GM19240 (cell line): ENCODE measurements around the gene RABGGTA.

ENCODE experiments used
- DNase-seq: peaks from one replicate; pipeline ENCODE4 v3.0.0; 2011; ENCODE audit warnings: low spot score; ENCODE audit not compliant: insufficient read length

The RABGGTA gene

DNA sequence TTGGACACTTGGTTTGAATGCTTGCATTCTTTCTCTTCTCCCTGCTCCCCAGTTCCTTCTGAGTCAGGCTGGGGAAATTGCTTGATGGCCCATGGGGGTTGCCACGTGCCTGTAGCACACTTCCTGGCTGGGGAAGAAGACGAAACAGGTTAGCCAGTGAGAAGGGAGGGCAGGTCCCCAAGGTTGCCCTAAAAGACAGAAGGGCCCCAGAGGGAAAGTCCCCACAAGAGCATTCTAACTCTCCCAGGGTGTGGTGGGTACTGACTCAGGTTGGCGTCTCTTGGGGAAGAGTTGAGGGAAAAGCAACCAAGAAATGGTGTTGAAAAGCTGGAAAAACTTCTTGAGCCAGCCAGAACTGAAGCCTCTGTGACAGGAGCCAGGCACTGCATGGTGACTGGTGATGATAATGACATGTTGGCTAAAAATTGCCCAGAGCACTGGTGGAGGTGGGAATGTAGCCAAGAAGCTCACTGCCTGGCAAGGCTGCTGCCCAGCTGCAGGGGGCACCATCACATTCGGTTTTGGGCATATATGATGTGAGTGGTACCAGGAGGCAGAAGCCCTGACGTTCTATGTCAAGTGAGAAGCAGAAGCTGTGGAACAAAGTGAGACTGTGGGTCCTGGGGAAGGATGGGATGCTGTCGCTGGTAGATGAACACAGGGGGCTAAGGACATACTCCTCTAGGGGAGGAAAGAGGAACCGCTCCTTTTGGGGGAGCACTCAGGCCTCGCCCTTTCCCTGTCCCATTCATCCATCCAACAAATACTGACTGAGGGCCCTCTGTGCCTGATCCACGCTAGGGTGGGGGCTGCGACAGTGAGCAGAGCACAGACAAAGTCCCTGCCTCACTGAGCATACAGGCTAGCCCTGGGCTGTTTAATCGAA, 8.1 kb upstream of the RABGGTA start:
- no peak for DNase-seq

DNA sequence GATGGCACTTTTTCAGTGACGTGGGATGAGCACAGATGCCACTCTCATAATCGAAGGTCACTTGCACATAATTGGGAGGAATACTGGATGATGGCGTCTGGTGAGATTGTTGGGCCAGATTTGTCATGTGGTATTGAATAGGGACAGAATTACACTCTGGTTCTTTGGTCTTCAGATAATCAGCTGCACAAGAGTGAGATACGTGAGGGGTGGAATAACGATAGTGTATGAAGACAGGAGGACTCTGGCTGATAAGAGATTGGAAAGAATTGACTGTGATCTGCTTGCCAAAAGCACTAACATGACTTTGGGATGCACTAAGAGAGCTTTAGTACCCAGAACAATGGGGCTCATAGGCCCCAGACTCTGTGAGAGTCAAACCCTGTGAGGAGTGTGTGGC, 7.0 kb upstream of the RABGGTA start:
- no peak for DNase-seq

DNA sequence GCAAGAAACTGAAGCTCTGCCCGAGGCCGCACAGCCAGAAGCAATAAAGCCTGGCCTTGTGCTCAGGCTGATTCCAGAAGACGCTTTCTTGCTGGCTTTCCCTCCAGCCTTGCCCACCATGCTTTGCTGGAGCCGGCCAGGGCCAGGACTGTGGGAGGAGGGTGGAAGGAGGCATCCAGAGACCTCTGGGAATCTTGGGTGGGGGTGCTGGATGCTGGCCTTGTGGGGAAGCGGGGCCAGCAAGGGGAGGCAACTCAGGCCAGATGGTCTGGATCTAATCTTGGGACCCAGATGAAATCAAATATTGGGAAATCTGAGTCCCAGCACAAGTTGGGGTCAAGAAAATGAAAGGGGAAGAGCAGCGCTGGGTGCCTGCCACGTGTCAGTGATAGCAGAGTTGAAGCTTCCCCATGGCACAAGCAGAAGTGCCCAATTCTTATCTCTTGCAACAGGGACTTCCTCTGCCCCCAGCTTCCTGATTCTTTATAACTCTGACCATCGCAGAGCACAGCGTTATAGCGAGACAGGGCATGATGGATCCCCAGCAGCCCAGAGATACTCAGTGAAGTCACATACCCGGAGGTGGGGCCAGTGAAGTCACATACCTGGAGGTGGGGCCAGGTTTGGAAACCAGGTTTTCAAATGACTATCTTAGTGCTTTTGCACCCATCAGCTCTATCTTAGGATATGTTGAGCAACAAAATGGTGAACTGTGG, 6.4 kb upstream of the RABGGTA start:
- no peak for DNase-seq

DNA sequence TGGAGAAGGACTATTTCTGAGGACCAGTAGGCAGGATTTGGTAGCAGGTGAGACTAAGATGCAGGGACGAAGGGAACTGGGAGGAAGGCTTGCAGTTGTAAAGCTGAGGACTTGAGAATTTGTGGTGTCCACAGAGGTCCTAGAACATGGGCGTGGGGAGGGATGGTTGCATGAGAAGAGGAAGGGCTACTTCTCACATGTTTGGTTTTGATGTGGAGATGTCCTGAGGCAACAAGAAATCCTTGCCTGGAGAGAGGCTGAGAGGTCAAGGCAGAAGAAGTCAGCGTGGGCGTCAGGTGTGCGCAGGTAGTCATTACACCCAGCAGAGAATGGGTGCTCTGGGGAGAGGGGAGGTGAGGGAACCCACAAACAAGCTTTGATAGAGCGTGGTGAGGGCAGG, 5.7 kb upstream of the RABGGTA start:
- no peak for DNase-seq

DNA sequence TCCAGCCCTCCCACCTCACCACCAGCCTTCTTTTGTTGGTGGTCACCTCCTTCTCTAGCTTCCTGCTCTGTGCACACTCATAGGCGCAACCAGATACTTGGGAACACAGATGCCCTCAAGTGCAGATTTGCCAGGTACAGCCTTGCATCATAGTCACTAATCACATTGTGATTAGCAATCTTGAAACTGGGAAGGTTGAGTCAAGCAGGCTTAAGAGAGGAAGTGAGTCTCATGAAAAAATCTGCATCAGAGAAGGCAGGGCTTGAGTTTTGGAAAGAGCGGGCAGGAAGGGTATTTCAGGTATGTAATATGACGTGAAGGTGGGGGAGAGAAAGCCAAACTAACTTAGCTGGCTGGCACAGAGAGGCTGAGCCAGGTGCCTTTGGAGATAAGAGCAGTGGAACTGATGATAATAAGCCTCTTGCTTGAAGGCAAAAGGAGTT, 2.7 kb upstream of the RABGGTA start:
- peak; percentile 64 for DNase-seq

DNA sequence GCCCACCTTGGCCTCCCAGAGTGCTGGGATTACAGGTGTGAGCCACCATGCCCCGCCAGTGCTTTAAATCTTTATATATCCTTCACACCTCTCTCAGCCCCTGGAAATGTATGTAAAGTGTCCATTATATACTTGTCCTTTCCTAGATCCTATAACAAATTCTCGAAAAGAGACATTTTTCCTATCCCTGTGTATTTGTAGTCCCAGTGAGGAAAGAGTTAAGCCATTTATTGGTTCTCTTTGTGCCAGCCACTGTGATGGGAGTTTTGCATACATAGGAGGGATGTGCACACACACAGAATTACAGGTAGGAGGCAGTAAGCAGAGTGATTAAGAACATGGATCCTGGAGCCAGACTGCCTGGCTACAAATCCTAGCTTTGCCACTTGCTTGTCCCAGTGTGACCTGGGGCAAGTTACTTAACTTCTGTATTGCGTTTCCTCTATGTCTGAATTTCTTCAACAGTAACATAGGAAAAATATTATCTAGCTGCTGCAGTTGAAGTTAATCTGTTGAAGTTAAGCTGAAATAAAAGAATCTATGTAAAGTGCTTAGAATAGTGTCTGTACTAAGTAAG, 2.1 kb upstream of the RABGGTA start:
- DNase-seq: no peak

DNA sequence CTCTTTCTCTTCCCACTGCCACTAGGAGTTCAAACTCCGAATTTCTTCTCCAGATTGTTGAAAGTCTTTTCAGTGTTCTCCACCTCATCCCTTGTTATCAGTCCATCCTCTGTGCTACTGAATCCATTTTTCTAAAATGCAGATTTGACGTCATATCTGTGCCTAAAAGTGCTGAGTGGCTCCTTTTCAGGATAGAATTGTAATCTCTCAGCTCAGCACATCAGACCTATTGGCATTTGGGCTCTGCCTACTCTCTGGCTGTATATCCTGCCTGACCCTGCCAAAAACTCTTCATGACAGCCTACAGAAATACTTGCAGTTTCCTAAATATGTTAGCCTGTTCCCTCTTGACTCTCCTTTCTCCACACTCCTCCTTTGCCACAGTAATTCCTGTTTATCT, 1.1 kb upstream of the RABGGTA start:
- DNase-seq: no peak

DNA sequence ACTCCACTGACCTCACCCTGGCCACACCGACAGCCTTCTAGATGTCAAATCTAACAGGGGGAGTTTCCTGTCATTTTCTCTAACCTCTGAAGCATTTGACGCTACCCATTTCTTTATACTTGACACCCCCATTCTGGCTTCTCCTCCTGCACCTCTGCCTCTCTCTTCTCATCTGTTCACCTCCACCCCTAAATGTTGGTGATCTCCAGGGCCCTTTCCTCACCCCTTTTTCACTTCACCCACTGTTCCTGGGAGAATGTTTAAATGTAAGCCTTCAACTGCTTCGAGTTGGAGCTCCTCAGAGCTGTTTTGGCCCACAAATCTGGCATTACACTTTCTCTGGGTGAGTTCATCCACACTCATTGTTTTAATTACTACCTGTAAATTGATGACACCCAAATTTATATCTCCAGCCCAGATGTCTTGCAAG, 452 bp upstream of the RABGGTA start:
- no peak for DNase-seq

DNA sequence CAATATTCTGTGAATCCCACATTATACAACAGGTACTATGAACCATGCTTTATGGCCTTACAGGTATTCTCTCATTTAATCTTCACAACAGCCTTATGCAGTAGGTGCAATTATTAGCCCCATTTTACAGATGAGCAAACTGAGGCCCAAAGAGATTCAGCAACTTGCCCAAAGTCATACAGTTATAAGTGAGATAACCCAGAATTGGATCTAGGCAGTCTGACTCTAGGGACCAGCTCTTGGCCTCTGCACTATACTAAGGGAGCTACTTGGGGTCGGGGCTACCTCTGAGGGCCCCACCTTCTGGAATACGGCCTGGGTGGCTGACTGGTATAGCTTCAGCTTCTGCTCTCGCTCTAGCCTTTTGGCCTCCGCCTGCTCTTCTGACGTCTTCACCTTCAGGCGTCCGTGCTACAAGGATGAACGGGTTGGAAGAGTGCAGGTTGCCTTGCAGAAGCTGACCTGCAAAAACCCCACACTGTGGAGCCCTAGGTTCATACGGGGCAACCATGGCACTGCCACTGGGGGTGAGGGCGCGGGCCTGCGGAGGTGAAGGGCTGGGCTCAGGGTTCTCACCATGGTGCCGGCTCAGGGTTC, 762 bp downstream of the RABGGTA start:
- no peak for DNase-seq

DNA sequence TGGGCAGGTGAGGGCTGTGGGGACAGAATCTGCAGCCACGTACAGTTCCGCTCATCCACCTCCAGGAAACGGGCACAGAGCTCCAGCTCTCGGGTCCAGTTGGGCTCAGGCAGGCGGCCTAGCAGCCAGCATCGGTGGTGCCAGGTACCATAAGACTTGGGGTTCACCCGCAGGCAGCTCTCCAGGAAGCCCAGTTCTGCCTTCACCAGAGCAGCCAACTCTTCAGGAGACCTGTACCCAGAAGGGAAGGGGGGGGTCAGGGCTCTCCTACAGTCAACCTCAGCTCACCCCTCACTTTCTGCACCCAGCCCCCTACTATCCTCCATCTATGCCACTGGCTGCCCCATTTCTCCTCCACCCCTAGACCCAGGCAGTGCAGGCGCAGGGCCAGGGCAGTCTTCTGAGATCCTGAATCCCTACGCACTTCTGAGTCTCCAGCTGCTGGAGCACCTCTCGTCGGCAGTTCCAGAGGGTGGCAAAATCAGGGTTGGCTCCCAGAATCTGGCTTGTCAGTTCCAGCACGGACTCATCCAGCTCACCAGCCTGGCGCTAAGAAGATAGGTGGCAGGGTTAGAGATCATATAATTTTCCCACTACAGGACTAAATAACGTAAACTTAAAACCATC, 1.4 kb downstream of the RABGGTA start:
- no peak for DNase-seq

DNA sequence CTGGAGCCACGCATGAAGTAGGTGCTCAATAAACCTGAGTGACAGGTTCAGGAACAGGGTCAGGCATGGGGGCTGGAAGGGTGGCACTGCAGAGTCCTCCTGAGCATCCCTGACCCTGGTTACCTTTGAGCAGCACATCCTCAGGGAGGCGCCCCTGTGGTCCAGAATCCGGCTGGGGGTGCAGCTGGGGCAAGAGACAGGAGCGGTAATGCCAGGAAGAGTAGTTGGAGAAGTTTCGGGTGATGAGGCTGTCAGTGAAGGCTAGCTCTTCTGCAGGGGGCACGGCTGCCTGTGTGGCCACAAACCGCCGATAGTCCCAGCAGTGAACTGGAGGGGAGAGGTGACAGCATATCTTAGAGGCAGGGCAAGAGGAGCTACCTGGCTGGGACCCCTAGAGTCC, 2.0 kb downstream of the RABGGTA start:
- DNase-seq: no peak

DNA sequence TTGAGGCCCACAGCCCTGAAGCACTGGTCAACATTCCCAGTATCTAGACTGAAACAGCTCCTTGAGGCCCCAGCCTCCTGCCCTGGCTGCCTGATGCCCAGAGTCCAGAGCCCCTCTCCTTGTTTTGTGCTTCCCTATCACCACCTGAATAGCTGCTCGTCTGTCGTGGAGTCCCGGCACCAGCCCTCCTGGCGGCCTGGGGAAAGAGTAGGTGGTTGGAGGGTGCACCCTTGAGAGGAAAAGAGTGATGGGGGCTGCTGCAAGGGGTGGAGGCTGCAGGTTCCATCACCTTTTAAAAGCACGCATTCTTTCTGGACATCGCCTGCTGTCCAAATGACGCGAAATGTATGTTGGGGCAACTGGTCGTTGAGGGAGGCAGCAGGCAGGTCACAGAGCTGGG, 3.2 kb downstream of the RABGGTA start:
- no peak for DNase-seq

DNA sequence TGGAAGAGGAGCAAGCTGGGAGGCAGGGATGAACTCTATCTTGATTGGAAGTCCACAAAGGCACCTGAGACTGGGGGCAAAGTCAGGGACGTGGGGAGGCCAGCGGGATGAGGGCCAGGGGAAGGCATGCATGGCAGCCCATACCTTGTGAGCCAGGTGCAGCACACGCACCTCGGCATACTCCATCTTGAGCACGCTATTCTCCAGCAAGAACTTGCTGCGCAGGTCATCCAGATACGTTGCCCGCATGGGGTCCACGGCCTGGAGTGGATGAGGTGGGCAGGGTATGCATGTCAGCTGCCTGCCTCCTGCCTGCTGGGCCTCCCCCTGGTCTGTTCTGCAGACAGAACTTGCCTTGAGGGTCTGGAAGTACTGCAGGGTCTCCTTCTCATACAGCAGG, 3.9 kb downstream of the RABGGTA start:
- DNase-seq: no peak

DNA sequence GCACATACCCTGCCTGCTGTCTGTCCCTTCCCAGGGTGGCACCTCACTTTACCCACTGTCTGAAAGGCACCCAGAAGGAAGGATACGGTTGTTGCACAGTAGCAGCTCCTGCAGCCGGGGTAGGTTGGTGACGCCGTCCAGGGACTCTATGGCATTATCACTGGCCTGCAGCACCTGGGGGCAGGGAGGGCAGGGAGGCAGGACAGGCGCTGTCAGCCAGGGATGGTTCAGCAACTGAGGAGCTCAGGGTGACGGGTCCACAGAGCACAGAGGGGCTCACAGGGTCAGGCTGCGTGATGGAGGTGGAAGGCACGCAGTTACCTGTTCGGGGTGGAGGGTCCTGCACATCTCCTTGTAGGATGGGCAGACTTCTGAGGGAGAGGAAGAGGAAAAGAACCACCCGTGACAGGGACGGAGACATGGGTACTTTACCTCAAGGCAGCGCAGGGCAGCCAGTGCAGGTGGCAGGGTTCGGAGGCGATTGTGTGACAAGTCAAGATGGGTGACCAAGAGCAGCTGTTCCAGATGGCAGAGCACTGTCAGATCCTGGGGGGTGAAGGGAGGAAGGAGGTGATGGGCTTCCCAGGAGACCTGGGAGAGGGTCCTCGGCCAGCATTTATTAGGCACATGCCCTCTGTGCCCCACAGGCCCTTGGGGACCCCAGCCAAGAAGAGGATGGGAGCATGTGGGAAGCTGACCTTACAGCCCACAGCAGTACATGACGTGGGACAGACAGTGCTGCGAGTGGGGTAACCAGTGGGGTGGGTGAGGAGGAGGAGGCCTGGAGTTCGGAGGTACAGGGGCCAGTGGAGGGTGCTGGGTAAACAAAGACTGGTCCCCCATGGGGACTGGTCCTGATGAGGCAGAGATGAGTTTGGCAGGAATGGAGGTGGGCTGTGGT, 4.8 kb downstream of the RABGGTA start:
- no peak for DNase-seq

DNA sequence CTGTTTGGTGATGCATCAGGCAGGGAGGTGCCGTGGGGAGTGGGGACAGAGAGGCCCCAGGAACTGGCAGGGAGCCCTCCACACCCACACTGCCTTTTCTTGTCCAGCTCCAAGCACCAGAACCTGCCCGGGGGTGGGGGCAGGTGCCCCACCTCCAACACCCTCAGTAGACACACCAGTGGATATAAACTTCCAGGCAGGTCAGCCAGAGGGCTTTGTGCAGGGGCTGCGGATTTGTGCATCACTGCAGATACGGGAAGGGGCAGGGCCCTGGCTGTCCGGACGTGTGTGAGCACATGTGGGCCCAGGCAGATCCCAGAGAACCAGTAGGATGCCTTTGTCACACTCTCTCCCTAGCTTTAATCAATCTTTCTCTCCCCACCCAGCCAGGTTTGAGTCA, 7.1 kb downstream of the RABGGTA start:
- no peak for DNase-seq

DNA sequence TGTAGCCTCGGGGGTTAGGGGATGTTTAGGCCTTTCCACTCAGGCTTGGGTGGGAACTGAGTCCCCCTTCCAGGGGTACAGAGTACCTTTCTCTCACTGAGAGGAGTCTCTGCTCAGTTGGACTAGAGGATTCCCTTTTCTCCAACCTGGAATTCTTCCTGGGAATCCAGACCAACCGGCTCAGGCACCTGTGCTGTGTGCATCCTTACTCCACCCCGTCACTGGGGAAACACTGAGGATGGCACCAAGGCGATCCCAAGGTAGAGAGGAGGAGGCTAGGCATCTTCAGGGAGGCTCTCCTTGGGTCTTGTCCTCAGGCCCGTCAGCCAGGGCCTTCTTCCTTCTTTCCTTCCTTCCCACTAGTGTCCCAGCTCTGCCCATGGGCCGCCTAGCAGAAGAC, 7.5 kb downstream of the RABGGTA start:
- DNase-seq: no peak

DNA sequence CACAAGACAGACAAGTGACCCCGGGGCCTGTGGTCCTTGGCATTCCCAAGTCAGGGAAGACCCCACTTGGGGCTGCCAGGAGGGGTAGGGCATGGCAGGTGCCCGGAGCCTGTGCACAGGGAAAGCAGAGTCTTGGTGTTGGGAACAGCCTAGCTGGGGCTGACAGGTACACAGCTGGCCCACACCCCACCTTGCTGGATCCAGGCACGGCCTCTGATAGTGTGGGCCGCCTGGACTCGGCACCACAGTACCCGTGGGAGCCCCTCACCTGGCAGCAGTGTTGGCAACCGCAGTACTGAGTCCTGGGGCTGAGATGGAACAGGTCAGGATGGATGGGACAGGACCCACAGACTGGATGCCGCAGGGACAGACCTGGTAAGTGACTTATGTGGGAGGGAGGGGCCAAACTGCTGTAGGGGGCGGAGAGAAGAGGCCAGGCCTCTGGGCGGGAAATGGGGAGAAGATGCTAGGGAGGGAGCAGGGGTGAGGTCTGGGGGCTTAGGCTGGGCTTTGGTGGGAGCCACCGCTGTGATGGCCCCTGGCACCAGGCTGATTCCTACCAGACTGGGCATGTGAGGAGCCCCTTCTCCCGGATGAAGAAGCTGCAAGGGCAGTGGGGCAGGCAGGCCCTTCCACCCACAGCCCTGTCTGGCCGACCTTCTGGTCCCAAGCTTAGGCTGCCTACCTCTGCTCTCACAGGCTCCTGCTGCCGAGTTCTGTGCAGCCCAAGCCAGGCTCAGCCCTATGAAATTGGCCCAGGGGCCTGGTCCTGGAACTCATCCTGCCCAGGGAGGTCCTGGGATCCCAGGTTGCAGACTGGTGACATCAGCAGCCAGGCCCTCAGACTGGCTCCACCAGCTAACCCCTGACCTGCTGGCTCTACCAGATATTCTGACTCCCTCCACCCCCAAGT, 8.3 kb downstream of the RABGGTA start, which contains the start of gene TGM1:
TGM1 (minus strand) TSS at position 357 of the 913 bp plus-strand sequence. CDS start 825 bp downstream, outside the sequence.
- no peak for DNase-seq

DNA sequence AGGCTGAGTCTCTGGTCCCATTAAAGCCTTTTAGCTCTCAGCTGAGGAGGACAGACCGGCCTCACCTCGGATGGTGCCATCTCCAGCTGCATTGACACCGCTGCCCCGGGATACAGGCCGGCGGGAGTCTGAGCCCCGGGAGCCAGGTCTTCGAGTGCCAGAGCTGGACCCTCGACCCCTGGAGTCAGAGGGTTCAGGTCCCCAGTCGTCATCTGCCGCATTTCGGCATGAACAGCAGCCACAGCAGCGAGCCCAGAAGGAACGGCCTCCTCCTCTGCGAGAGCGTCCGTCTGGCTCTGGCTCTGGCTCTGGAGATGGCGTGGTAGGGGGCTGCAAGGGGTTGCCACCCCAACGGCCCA, 9.4 kb downstream of the RABGGTA start:
- no peak for DNase-seq

DNA sequence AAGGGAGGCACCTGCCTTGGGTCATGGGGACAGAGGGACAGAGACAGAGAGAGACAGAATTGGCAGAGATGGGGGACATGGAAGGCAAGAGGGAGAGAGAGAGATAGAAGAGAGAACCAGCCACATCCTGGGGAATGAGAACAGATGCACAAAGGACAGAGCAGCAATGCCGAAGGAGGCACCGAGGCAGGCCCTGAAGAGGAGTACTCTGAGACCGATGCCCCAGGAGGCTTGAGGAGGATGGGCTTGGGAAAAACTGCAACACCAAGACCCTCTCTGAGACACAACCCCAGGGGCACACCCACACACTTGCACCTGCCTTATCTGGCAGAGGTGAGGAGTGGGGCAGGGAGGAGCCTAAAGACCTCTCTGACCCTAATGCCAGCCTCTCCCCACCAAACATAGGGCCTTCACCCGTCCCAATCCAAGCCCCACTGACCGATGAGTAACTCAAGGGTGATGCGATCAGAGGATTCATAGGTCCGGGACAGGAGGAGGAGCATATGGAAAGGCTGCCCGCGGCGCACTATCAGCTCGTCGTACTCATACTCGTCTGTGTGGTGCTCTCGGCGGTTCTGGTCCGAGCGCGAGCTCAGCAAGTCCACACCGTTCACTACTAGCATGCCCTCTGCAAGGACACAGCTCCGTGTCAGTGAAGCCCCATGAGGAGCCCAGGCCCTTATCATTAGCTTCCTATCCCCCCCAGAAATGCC, 10.0 kb downstream of the RABGGTA start:
- no peak for DNase-seq
